HEK293 (cell line): ENCODE measurements around the gene SPPL2C.
A peak's percentile ranks its signal among the peaks of the same experiment; 100 is the strongest.

Experiments
- CTCF ChIA-PET: fragments of 350-600 bp; formaldehyde crosslinking; extraction: SDS; loops from one replicate; lab custom pipeline; 2021; ENCODE audit warnings: antibody characterized with exemption; lab: Yijun Ruan, JAX
- POLR2A ChIA-PET: fragments of 300-600 bp; formaldehyde crosslinking; extraction: SDS; loops from one replicate; lab custom pipeline; 2020; ENCODE audit warnings: antibody characterized with exemption, inconsistent platforms; lab: Yijun Ruan, JAX
- H3K27ac ChIP-seq: fragments of 200-500 bp; sonication (Bioruptor generic); 2 replicates; pipeline ENCODE4 v1.5.1; 2014; ENCODE audit warnings: low read depth, low read length, control low read depth, inconsistent platforms; ENCODE audit errors: extremely low read depth
- H3K36me3 ChIP-seq, 2 experiments: fragments of 200-500 bp in 1 of 2; sonication (Bioruptor generic) in 1 of 2; 1 replicate in 1 of 2; 2 replicates in 1 of 2; pipeline ENCODE4 v1.5.1; 2014 to 2017; ENCODE audit warnings: inconsistent platforms in 2 of 2, low read length in 2 of 2; ENCODE audit not compliant: control insufficient read depth in 2 of 2, insufficient read depth in 1 of 2
- H3K4me1 ChIP-seq: fragments of 200-500 bp; sonication (Bioruptor generic); 2 replicates; pipeline ENCODE4 v1.5.1; 2014; ENCODE audit warnings: mild to moderate bottlenecking, low read length, inconsistent platforms; ENCODE audit not compliant: control insufficient read depth, insufficient read depth
- H3K4me3 ChIP-seq: 2 replicates; pipeline ENCODE4 v1.5.1; 2011; ENCODE audit warnings: low read depth, mild to moderate bottlenecking, control low read depth, low read length, moderate library complexity
- H3K9me3 ChIP-seq: fragments of 200-500 bp; sonication (Bioruptor generic); 2 replicates; pipeline ENCODE4 v1.5.1; 2014; ENCODE audit warnings: low read depth, low read length, inconsistent platforms; ENCODE audit not compliant: control insufficient read depth, insufficient read depth
- BCL11A ChIP-seq: fragments of 450-650 bp; formaldehyde crosslinking; IDR thresholded peaks from 2 replicates; pipeline ENCODE4 v1.5.1; 2016; ENCODE audit warnings: low read depth, missing biosample characterization, missing genetic modification characterization
- HOXC10 ChIP-seq: sonication (generic); formaldehyde crosslinking; IDR thresholded peaks from 2 replicates; pipeline ENCODE4 v1.8.1; 2023; ENCODE audit warnings: mild to moderate bottlenecking, missing genetic modification reagents
- IKZF3 ChIP-seq: fragments of 450-650 bp; IDR thresholded peaks from 2 replicates; pipeline ENCODE4 v1.5.0; 2018; ENCODE audit warnings: missing biosample characterization, mild to moderate bottlenecking, missing genetic modification characterization, moderate library complexity
- OVOL3 ChIP-seq: fragments of 450-650 bp; formaldehyde crosslinking; IDR thresholded peaks from 2 replicates; pipeline ENCODE4 v1.5.1; 2016; ENCODE audit warnings: missing biosample characterization, missing genetic modification characterization
- SP3 ChIP-seq: fragments of 450-650 bp; formaldehyde crosslinking; IDR thresholded peaks from 2 replicates; pipeline ENCODE4 v1.5.1; 2016; ENCODE audit warnings: missing biosample characterization, missing genetic modification characterization
- SP7 ChIP-seq: fragments of 450-650 bp; formaldehyde crosslinking; IDR thresholded peaks from 2 replicates; pipeline ENCODE4 v1.5.1; 2016; ENCODE audit warnings: missing biosample characterization, missing genetic modification characterization
- ZBTB1 ChIP-seq: fragments of 450-650 bp; formaldehyde crosslinking; IDR thresholded peaks from 2 replicates; pipeline ENCODE4 v1.5.1; 2016; ENCODE audit warnings: missing biosample characterization, missing genetic modification characterization
- ZBTB7A ChIP-seq: fragments of 450-650 bp; formaldehyde crosslinking; IDR thresholded peaks from 2 replicates; pipeline ENCODE4 v1.5.1; 2016; ENCODE audit warnings: low read depth, missing biosample characterization, missing genetic modification characterization
- ZNF10 ChIP-seq: fragments of 450-650 bp; formaldehyde crosslinking; IDR thresholded peaks from 2 replicates; pipeline ENCODE4 v1.5.1; 2017; ENCODE audit warnings: missing biosample characterization, missing genetic modification characterization
- ZNF155 ChIP-seq: fragments of 450-650 bp; formaldehyde crosslinking; IDR thresholded peaks from 2 replicates; pipeline ENCODE4 v1.5.1; 2016; ENCODE audit warnings: missing biosample characterization, missing genetic modification characterization
- ZNF19 ChIP-seq: fragments of 450-650 bp; formaldehyde crosslinking; IDR thresholded peaks from 2 replicates; pipeline ENCODE4; 2016; ENCODE audit warnings: missing biosample characterization, missing genetic modification characterization, low read depth
- ZNF202 ChIP-seq: fragments of 450-650 bp; formaldehyde crosslinking; IDR thresholded peaks from 2 replicates; pipeline ENCODE4 v1.5.1; 2016; ENCODE audit warnings: missing biosample characterization, missing genetic modification characterization, borderline replicate concordance
- ZNF266 ChIP-seq: fragments of 450-650 bp; formaldehyde crosslinking; IDR thresholded peaks from 2 replicates; pipeline ENCODE4 v1.5.1; 2016; ENCODE audit warnings: missing biosample characterization, missing genetic modification characterization, low read depth
- ZNF302 ChIP-seq: fragments of 450-650 bp; formaldehyde crosslinking; IDR thresholded peaks from 2 replicates; pipeline ENCODE4 v1.5.1; 2016; ENCODE audit warnings: missing biosample characterization, missing genetic modification characterization, low read depth
- ZNF416 ChIP-seq: fragments of 450-650 bp; formaldehyde crosslinking; IDR thresholded peaks from 2 replicates; pipeline ENCODE4 v1.5.1; 2016; ENCODE audit warnings: missing biosample characterization, missing genetic modification characterization
- ZNF433 ChIP-seq: fragments of 450-650 bp; formaldehyde crosslinking; IDR thresholded peaks from 2 replicates; pipeline ENCODE4 v1.5.1; 2016; ENCODE audit warnings: missing biosample characterization, missing genetic modification characterization, low read depth
- ZNF558 ChIP-seq: fragments of 450-650 bp; formaldehyde crosslinking; IDR thresholded peaks from 2 replicates; pipeline ENCODE4 v1.5.1; 2016; ENCODE audit warnings: missing biosample characterization, missing genetic modification characterization
- ZNF585B ChIP-seq: fragments of 450-650 bp; formaldehyde crosslinking; IDR thresholded peaks from 2 replicates; pipeline ENCODE4 v1.5.1; 2016; ENCODE audit warnings: missing biosample characterization, missing genetic modification characterization
- ZNF626 ChIP-seq: fragments of 450-650 bp; sonication (Bioruptor Pico); formaldehyde crosslinking; IDR thresholded peaks from 2 replicates; pipeline ENCODE4 v1.5.1; 2018; ENCODE audit warnings: missing biosample characterization, missing genetic modification characterization, inconsistent platforms
- ZNF645 ChIP-seq: fragments of 450-650 bp; formaldehyde crosslinking; IDR thresholded peaks from 2 replicates; pipeline ENCODE4; 2016; ENCODE audit warnings: missing biosample characterization, missing genetic modification characterization
- ZNF654 ChIP-seq: fragments of 450-650 bp; formaldehyde crosslinking; IDR thresholded peaks from 2 replicates; pipeline ENCODE4 v1.5.1; 2016; ENCODE audit warnings: low read depth, missing biosample characterization, missing genetic modification characterization
- ZNF701 ChIP-seq: fragments of 450-650 bp; formaldehyde crosslinking; IDR thresholded peaks from 2 replicates; pipeline ENCODE4 v1.5.1; 2016; ENCODE audit warnings: missing biosample characterization, missing genetic modification characterization
- ZNF707 ChIP-seq: fragments of 450-650 bp; formaldehyde crosslinking; IDR thresholded peaks from 2 replicates; pipeline ENCODE4 v1.5.1; 2016; ENCODE audit warnings: missing biosample characterization, missing genetic modification characterization
- ZNF76 ChIP-seq: fragments of 450-650 bp; formaldehyde crosslinking; IDR thresholded peaks from 2 replicates; pipeline ENCODE4; 2016; ENCODE audit warnings: low read depth, missing biosample characterization, missing genetic modification characterization, borderline replicate concordance
- ZNF837 ChIP-seq: fragments of 450-650 bp; formaldehyde crosslinking; IDR thresholded peaks from 2 replicates; pipeline ENCODE4 v1.5.1; 2016; ENCODE audit warnings: missing biosample characterization, missing genetic modification characterization
- ZNF843 ChIP-seq: fragments of 450-650 bp; formaldehyde crosslinking; IDR thresholded peaks from 2 replicates; pipeline ENCODE4 v1.5.1; 2016; ENCODE audit warnings: missing biosample characterization, missing genetic modification characterization
- ZSCAN30 ChIP-seq: fragments of 450-650 bp; IDR thresholded peaks from 2 replicates; pipeline ENCODE4 v1.5.1; 2018; ENCODE audit warnings: missing biosample characterization, mild to moderate bottlenecking, missing genetic modification characterization, moderate library complexity
- TF ChIP-seq, protein P1 (sequence below): fragments of 450-650 bp; formaldehyde crosslinking; optimal IDR thresholded peaks from 2 replicates; pipeline ENCODE3; 2016; ENCODE audit warnings: missing biosample characterization, mild to moderate bottlenecking, missing genetic modification characterization
- TF ChIP-seq, protein P2 (sequence below): fragments of 450-650 bp; formaldehyde crosslinking; IDR thresholded peaks from 2 replicates; pipeline ENCODE4 v1.5.1; 2016; ENCODE audit warnings: missing biosample characterization, missing genetic modification characterization

The SPPL2C gene

DNA sequence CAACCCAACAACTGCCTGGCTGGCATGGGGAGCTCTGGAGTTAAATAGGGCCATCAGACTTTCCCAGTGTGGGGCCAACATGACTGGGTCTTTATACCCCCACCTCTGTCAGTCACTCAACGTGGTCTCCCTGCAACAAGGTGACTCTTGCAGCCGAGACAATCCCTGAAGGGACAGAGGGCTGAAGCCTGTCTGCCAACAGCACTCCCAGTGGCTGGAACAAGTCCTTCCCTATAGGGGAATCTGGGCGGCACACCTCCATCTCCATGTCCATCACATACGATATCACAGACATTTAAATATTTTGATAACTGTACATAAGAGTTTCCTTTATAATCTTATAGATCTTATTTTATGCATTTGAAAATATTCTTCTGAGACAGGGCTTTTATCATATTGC, 44.9 kb downstream of the SPPL2C start (continued):
- TF ChIP-seq IKZF3 (tag by site-specific recombination), result no peak
- TF ChIP-seq, all 188 proteins: peak for 0

DNA sequence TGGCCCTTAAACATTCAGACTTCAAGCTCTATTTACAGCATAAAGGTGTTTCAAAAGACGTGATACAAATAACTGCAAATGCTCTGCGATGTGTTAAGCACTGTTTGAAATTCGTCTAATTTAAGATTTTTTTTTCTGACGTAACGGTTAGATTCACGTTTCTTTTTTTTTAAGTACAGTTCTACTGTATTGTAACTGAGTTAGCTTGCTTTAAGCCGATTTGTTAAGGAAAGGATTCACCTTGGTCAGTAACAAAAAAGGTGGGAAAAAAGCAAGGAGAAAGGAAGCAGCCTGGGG, 49.0 kb downstream of the SPPL2C start:
- no peak for TF ChIP-seq ZNF558 (tag by site-specific recombination)
- Histone ChIP-seq H3K4me1 (peaks cover 11% of the 10 kb centered on the region; the same call in 1 of the 2 replicates), H3K9me3 (no peaks in the 10 kb centered on the region), H3K27ac (peak overlapping the region; percentile 55; the same call in 1 of the 2 replicates), H3K4me3 (peak overlapping the region; percentile 45; the same call in 1 of the 2 replicates), H3K36me3 (no peaks in the 10 kb centered on the region)
- ChIA-PET POLR2A (no interaction called here), CTCF (interaction anchor here (0.6 to 2.0 kb wide), 26 partner anchors 9 to 826 kb away, joined by 3 to 9 read pairs (median 4); no protein-coding TSS in a partner anchor)

GRCh38 chr17:45894022-45894784, 49.5 kb downstream of the SPPL2C start, which contains the start of gene MAPT:
Gene MAPT, plus strand, starts transcription at chr17:45894554. Its CDS starts 67,784 bp downstream, at chr17:45962338.
- Histone ChIP-seq H3K4me1 (peaks cover 11% of the 10 kb centered on the region; the same call in 1 of the 2 replicates), H3K27ac (peak within 1 kb of the TSS; percentile 58; the same call in 1 of the 2 replicates), H3K9me3 (no peaks in the 10 kb centered on the region), H3K36me3 (no peaks in the 10 kb centered on the region), H3K4me3 (peak within 1 kb of the TSS; percentile 74)
- POLR2A ChIA-PET, result interaction anchor here (0.5 kb wide), 1 partner anchor 44 kb away, joined by 5 read pairs; no protein-coding TSS in a partner anchor
- CTCF ChIA-PET, result interaction anchor here (0.6 to 2.0 kb wide), 25 partner anchors 10 to 1048 kb away, joined by 3 to 9 read pairs (median 4); no protein-coding TSS in a partner anchor
- no peak for TF ChIP-seq ZNF654 (tag by site-specific recombination)
- TF ChIP-seq ZSCAN30 (tag by site-specific recombination), result peak; percentile 83
- TF ChIP-seq ZNF837 (tag by site-specific recombination), result no peak
- TF ChIP-seq ZNF416 (tag by site-specific recombination), result no peak
- no peak for TF ChIP-seq OVOL3 (tag by site-specific recombination)
- peak; percentile 57; the same call in 1 of the 2 replicates for TF ChIP-seq SP3
- TF ChIP-seq ZNF707 (tag by site-specific recombination), result no peak
- no peak; the same call in 1 of the 2 replicates for TF ChIP-seq ZNF626
- peak; percentile 31; the same call in 1 of the 2 replicates for TF ChIP-seq ZBTB7A (tag by site-specific recombination)
- TF ChIP-seq ZBTB1 (tag by site-specific recombination), result no peak
- no peak for TF ChIP-seq ZNF843 (tag by site-specific recombination)
- no peak for TF ChIP-seq ZNF433 (tag by site-specific recombination)
- TF ChIP-seq ZNF701 (tag by site-specific recombination), result no peak
- peak; percentile 49; the same call in 1 of the 2 replicates for TF ChIP-seq SP7 (tag by site-specific recombination)
- TF ChIP-seq ZNF10 (tag by site-specific recombination), result peak; percentile 76; the same call in 1 of the 2 replicates
- no peak for TF ChIP-seq ZNF645 (tag by site-specific recombination)
- TF ChIP-seq ZNF155 (tag by site-specific recombination), result no peak
- TF ChIP-seq ZNF266 (tag by site-specific recombination), result no peak
- peak; percentile 71 for TF ChIP-seq IKZF3 (tag by site-specific recombination)
- TF ChIP-seq, protein P1, sequence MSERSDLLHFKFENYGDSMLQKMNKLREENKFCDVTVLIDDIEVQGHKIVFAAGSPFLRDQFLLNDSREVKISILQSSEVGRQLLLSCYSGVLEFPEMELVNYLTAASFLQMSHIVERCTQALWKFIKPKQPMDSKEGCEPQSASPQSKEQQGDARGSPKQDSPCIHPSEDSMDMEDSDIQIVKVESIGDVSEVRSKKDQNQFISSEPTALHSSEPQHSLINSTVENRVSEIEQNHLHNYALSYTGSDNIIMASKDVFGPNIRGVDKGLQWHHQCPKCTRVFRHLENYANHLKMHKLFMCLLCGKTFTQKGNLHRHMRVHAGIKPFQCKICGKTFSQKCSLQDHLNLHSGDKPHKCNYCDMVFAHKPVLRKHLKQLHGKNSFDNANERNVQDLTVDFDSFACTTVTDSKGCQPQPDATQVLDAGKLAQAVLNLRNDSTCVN (tag by site-specific recombination), result peak; percentile 93
- TF ChIP-seq ZNF585B (tag by site-specific recombination), result no peak
- TF ChIP-seq ZNF302, result no peak
- 0 out of 2 replicates have a peak, but pooled peaks have one; percentile 20 for TF ChIP-seq ZNF76 (tag by site-specific recombination)
- TF ChIP-seq ZNF202, result peak; percentile 84; the same call in 1 of the 2 replicates
- TF ChIP-seq ZNF19 (tag by site-specific recombination), result no peak
- TF ChIP-seq, protein P2, sequence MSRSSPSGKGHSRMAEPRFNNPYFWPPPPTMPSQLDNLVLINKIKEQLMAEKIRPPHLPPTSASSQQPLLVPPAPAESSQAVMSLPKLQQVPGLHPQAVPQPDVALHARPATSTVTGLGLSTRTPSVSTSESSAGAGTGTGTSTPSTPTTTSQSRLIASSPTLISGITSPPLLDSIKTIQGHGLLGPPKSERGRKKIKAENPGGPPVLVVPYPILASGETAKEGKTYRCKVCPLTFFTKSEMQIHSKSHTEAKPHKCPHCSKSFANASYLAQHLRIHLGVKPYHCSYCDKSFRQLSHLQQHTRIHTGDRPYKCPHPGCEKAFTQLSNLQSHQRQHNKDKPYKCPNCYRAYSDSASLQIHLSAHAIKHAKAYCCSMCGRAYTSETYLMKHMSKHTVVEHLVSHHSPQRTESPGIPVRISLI (tag by site-specific recombination), result no peak
- TF ChIP-seq HOXC10, result no peak
- TF ChIP-seq BCL11A, result no peak
